Measurements from ENCODE around the gene CTBP2.

DNA sequence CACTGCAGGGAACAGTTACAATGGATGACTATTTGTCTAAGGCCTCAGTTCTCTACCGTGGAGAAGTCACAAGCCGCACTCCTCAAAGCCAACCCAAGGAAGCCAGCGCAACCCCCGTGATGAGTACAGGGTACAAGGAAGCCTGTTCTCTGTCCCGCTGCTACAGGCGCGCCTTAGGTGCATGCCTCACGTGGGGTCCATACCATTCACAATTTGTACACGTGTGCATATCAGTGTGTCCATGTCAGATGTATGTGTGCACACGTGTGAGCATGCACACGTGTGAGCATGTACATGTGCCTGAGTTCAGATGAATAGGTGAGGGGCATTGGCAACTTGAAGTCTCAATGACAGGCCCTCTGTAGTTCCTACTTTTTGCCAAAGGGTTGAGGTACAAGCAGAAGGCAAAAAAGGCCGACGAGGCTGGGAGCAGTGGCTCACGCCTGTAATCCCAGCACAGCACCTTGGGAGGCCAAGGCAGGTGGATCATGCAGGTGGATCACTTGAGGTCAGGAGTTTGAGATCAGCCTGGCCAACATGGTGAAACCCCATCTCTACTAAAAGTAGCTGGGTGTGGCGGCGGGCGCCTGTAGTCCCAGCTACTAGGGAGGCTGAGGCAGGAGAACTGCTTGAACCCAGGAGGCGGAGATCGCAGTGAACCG, 62.8 kb downstream of the CTBP2 start:
- TF ChIP-seq, protein P1, sequence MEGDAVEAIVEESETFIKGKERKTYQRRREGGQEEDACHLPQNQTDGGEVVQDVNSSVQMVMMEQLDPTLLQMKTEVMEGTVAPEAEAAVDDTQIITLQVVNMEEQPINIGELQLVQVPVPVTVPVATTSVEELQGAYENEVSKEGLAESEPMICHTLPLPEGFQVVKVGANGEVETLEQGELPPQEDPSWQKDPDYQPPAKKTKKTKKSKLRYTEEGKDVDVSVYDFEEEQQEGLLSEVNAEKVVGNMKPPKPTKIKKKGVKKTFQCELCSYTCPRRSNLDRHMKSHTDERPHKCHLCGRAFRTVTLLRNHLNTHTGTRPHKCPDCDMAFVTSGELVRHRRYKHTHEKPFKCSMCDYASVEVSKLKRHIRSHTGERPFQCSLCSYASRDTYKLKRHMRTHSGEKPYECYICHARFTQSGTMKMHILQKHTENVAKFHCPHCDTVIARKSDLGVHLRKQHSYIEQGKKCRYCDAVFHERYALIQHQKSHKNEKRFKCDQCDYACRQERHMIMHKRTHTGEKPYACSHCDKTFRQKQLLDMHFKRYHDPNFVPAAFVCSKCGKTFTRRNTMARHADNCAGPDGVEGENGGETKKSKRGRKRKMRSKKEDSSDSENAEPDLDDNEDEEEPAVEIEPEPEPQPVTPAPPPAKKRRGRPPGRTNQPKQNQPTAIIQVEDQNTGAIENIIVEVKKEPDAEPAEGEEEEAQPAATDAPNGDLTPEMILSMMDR (IDR thresholded peaks at IDR 0.05; ENCODE audit: insufficient read depth, low read length, poor library complexity, severe bottlenecking), result no peak
- TF ChIP-seq EZH2phosphoT487 (conservative IDR thresholded peaks at IDR 0.05; ENCODE audit: low read length), result no peak
